Activated T-cell treated with anti-CD3 and anti-CD28 coated beads, Interleukin-2, amount 50 U/mL, for 72 hours (primary cell): ENCODE measurements around the gene EXD2. TPM values are rescaled to one million over a fixed set of nuclear protein-coding genes. Genes with fewer than 3 reads are reported as not detected.
"Not testable (repeated sequence)": the region's sequence is repeated elsewhere in the genome, so short reads cannot be mapped to it uniquely, and the experiment has no call there.

Source experiments
- ATAC-seq, 2 donors: fragments of 150-1000 bp; cut with Tn5 transposase; replicated peaks in 1 of 2; 2 replicates each; pipeline ENCODE4 v1.10.0; 2021; ENCODE audit warnings: moderate library complexity in 2 of 2, mild to moderate bottlenecking in 1 of 2
- DNase-seq, 2 donors: peaks; one replicate each; pipeline ENCODE4 v3.0.0; 2021 to 2022; ENCODE audit warnings: mixed read lengths in 1 of 2
- H3K27ac Mint-ChIP-seq: one replicate; pipeline ENCODE4 v1.8.0; 2022; ENCODE audit warnings: mild to moderate bottlenecking, moderate library complexity, mixed read lengths
- H3K27me3 Mint-ChIP-seq: one replicate; pipeline ENCODE4 v1.8.0; 2022; ENCODE audit warnings: low read depth, mixed read lengths
- H3K36me3 Mint-ChIP-seq, 2 donors: one replicate each; pipeline ENCODE4 v1.8.0; 2022; ENCODE audit warnings: mixed read lengths in 2 of 2, mild to moderate bottlenecking in 1 of 2; ENCODE audit not compliant: insufficient read depth in 2 of 2
- H3K4me1 Mint-ChIP-seq: one replicate; pipeline ENCODE4 v1.8.0; 2022; ENCODE audit warnings: low read depth, mixed read lengths
- H3K4me3 Mint-ChIP-seq, 2 donors: one replicate each; pipeline ENCODE4 v1.8.0; 2022; ENCODE audit warnings: mild to moderate bottlenecking in 2 of 2, mixed read lengths in 2 of 2, moderate library complexity in 2 of 2
- H3K9me3 Mint-ChIP-seq, 2 donors: one replicate each; pipeline ENCODE4 v1.8.0; 2022; ENCODE audit warnings: mixed read lengths in 2 of 2
- total RNA-seq, 2 donors: library from RNA; stranded (reverse); gene quantifications; one replicate each; pipeline ENCODE4 v1.2.3, GENCODE V29; 2022

EXD2 gene
- total RNA-seq, 2 donors from 2014 or later = 11.3 to 16.3 TPM

GRCh38 chr14:69217663-69218062, 26.4 kb downstream of the EXD2 start:
- not testable (repeated sequence) for H3K27me3 Mint-ChIP-seq, H3K4me3 Mint-ChIP-seq, ATAC-seq, H3K36me3 Mint-ChIP-seq, H3K27ac Mint-ChIP-seq, DNase-seq, H3K9me3 Mint-ChIP-seq, H3K4me1 Mint-ChIP-seq

- no peak for DNase-seq
- H3K36me3 Mint-ChIP-seq = peaks cover 0 to 2% of the 10 kb centered on the region in 2 donors
- no peak overlapping the region for H3K27ac Mint-ChIP-seq
- H3K4me3 Mint-ChIP-seq = no peak overlapping the region
- H3K4me1 Mint-ChIP-seq = no peaks in the 10 kb centered on the region
- no peaks in the 10 kb centered on the region for H3K9me3 Mint-ChIP-seq
- no peak for ATAC-seq
- no peaks in the 10 kb centered on the region for H3K27me3 Mint-ChIP-seq
Measured at GRCh38 chr14:69224946-69225345, 33.6 kb downstream of the EXD2 start.

GRCh38 chr14:69226178-69226577, 34.9 kb downstream of the EXD2 start:
- no peaks in the 10 kb centered on the region for H3K9me3 Mint-ChIP-seq
- H3K27me3 Mint-ChIP-seq = no peaks in the 10 kb centered on the region
- H3K27ac Mint-ChIP-seq = no peak overlapping the region
- H3K4me3 Mint-ChIP-seq = no peak overlapping the region
- DNase-seq = no peak
- peaks cover 0 to 2% of the 10 kb centered on the region in 2 donors for H3K36me3 Mint-ChIP-seq
- H3K4me1 Mint-ChIP-seq = no peaks in the 10 kb centered on the region
- ATAC-seq = no peak

GRCh38 chr14:69226736-69227135, 35.4 kb downstream of the EXD2 start:
- ATAC-seq = no peak
- H3K4me1 Mint-ChIP-seq = no peaks in the 10 kb centered on the region
- DNase-seq = no peak
- H3K36me3 Mint-ChIP-seq = peaks cover 2% of the 10 kb centered on the region in 2 donors
- H3K27ac Mint-ChIP-seq = no peak overlapping the region
- H3K9me3 Mint-ChIP-seq = no peaks in the 10 kb centered on the region
- no peaks in the 10 kb centered on the region for H3K27me3 Mint-ChIP-seq
- no peak overlapping the region for H3K4me3 Mint-ChIP-seq

- ATAC-seq = no peak
- Mint-ChIP-seq H3K4me3 (no peak overlapping the region), H3K27ac (no peak overlapping the region), H3K27me3 (no peaks in the 10 kb centered on the region), H3K4me1 (peaks cover 9% of the 10 kb centered on the region), H3K9me3 (no peaks in the 10 kb centered on the region), H3K36me3 (peaks cover 1 to 4% of the 10 kb centered on the region in 2 donors)
- DNase-seq = no peak
Measured at GRCh38 chr14:69231486-69231885, 40.2 kb downstream of the EXD2 start.

- H3K4me1 Mint-ChIP-seq = peaks cover 9% of the 10 kb centered on the region
- H3K27ac Mint-ChIP-seq = no peak overlapping the region
- ATAC-seq (no peak), DNase-seq (no peak)
- no peak overlapping the region for H3K4me3 Mint-ChIP-seq
- no peaks in the 10 kb centered on the region for H3K9me3 Mint-ChIP-seq
- peaks cover 1 to 4% of the 10 kb centered on the region in 2 donors for H3K36me3 Mint-ChIP-seq
- H3K27me3 Mint-ChIP-seq = no peaks in the 10 kb centered on the region
Measured at GRCh38 chr14:69232388-69232787, 41.1 kb downstream of the EXD2 start.

- Mint-ChIP-seq H3K36me3 (peaks cover 1 to 4% of the 10 kb centered on the region in 2 donors), H3K27ac (no peak overlapping the region), H3K27me3 (no peaks in the 10 kb centered on the region), H3K4me1 (peaks cover 9% of the 10 kb centered on the region), H3K4me3 (no peak overlapping the region), H3K9me3 (no peaks in the 10 kb centered on the region)
- DNase-seq (no peak), ATAC-seq (no peak)
Measured at GRCh38 chr14:69234106-69234505, 42.8 kb downstream of the EXD2 start.

- H3K4me1 Mint-ChIP-seq = peaks cover 9% of the 10 kb centered on the region
- no peaks in the 10 kb centered on the region for H3K9me3 Mint-ChIP-seq
- H3K36me3 Mint-ChIP-seq = peaks cover 1 to 4% of the 10 kb centered on the region in 2 donors
- DNase-seq (no peak), ATAC-seq (peak in 1 of 2 donors; percentile 43)
- H3K27ac Mint-ChIP-seq = no peak overlapping the region
- no peak overlapping the region for H3K4me3 Mint-ChIP-seq
- no peaks in the 10 kb centered on the region for H3K27me3 Mint-ChIP-seq
Measured at GRCh38 chr14:69235708-69236107, 44.4 kb downstream of the EXD2 start.

GRCh38 chr14:69237142-69237541, 45.8 kb downstream of the EXD2 start:
- Mint-ChIP-seq H3K4me1 (peaks cover 9% of the 10 kb centered on the region), H3K27ac (no peak overlapping the region), H3K4me3 (no peak overlapping the region), H3K27me3 (no peaks in the 10 kb centered on the region), H3K36me3 (peaks cover 1 to 2% of the 10 kb centered on the region in 2 donors), H3K9me3 (no peaks in the 10 kb centered on the region)
- ATAC-seq (no peak), DNase-seq (no peak)

- Mint-ChIP-seq H3K27ac (no peak overlapping the region), H3K4me1 (peaks cover 9% of the 10 kb centered on the region), H3K36me3 (peaks cover 1 to 2% of the 10 kb centered on the region in 2 donors), H3K27me3 (no peaks in the 10 kb centered on the region), H3K4me3 (no peak overlapping the region), H3K9me3 (no peaks in the 10 kb centered on the region)
- ATAC-seq = no peak
- DNase-seq = no peak
Measured at GRCh38 chr14:69237584-69237983, 46.3 kb downstream of the EXD2 start.

GRCh38 chr14:69238883-69239282, 47.6 kb downstream of the EXD2 start:
- no peak for ATAC-seq
- DNase-seq = no peak
- Mint-ChIP-seq H3K4me3 (no peak overlapping the region), H3K9me3 (no peaks in the 10 kb centered on the region), H3K27me3 (no peaks in the 10 kb centered on the region), H3K4me1 (peaks cover 9% of the 10 kb centered on the region), H3K27ac (no peak overlapping the region), H3K36me3 (peaks cover 1 to 2% of the 10 kb centered on the region in 2 donors)

- H3K4me1 Mint-ChIP-seq = peaks cover 4% of the 10 kb centered on the region
- DNase-seq (no peak), ATAC-seq (no peak)
- no peaks in the 10 kb centered on the region for H3K27me3 Mint-ChIP-seq
- no peak overlapping the region for H3K27ac Mint-ChIP-seq
- H3K9me3 Mint-ChIP-seq = no peaks in the 10 kb centered on the region
- H3K36me3 Mint-ChIP-seq = peaks cover 0 to 1% of the 10 kb centered on the region in 2 donors
- H3K4me3 Mint-ChIP-seq = no peak overlapping the region
Measured at GRCh38 chr14:69240527-69241173, 49.4 kb downstream of the EXD2 start.

- no peak for ATAC-seq
- no peak overlapping the region for H3K27ac Mint-ChIP-seq
- H3K4me3 Mint-ChIP-seq = no peak overlapping the region
- H3K9me3 Mint-ChIP-seq = no peaks in the 10 kb centered on the region
- no peak for DNase-seq
- no peaks in the 10 kb centered on the region for H3K4me1 Mint-ChIP-seq
- H3K27me3 Mint-ChIP-seq = no peaks in the 10 kb centered on the region
- no peaks in the 10 kb centered on the region for H3K36me3 Mint-ChIP-seq
Measured at GRCh38 chr14:69241577-69241976, 50.3 kb downstream of the EXD2 start.
